Nucleus accumbens (tissue), 56 donors: ENCODE data around the gene GRIN1.
A peak's percentile ranks its signal among the peaks of the same experiment; 100 is the strongest.

Experiments
- DNase-seq, 56 donors: peaks; one replicate each; lab custom pipeline; 2025; lab: John Stamatoyannopoulos, UW

Gene GRIN1

GRCh38 chr9:137138722-137139467 is at the start of gene GRIN1:
Gene GRIN1, plus strand, starts transcription at chr9:137139154. Its CDS starts 333 bp downstream, at chr9:137139487.
- DNase-seq: peak in 36 of 56 donors; percentile 21 to 85 (median 58)

- peak in 1 of 56 donors; percentile 21 for DNase-seq
Observed at GRCh38 chr9:137089232-137089947, 49.6 kb upstream of the GRIN1 start.

GRCh38 chr9:137095664-137096517 is 43.1 kb upstream of the GRIN1 start:
- DNase-seq: peak in 1 of 56 donors; percentile 16

- no peak for DNase-seq
Observed at GRCh38 chr9:137096785-137097546, 42.0 kb upstream of the GRIN1 start.

- no peak for DNase-seq
Observed at GRCh38 chr9:137097761-137098462, 41.0 kb upstream of the GRIN1 start.

- DNase-seq: no peak
Observed at GRCh38 chr9:137099231-137099630, 39.7 kb upstream of the GRIN1 start.

GRCh38 chr9:137103206-137103999 is 35.6 kb upstream of the GRIN1 start:
- no peak for DNase-seq

GRCh38 chr9:137105814-137106661 is 32.9 kb upstream of the GRIN1 start:
- no peak for DNase-seq

GRCh38 chr9:137106662-137107250 is 32.2 kb upstream of the GRIN1 start:
- no peak for DNase-seq

GRCh38 chr9:137107312-137107921 is 31.5 kb upstream of the GRIN1 start:
- no peak for DNase-seq

- no peak for DNase-seq
Observed at GRCh38 chr9:137107982-137108381, 31.0 kb upstream of the GRIN1 start.

GRCh38 chr9:137108608-137109249 is 30.2 kb upstream of the GRIN1 start:
- DNase-seq: no peak

GRCh38 chr9:137109250-137110146 is 29.5 kb upstream of the GRIN1 start:
- no peak for DNase-seq

- no peak for DNase-seq
Observed at GRCh38 chr9:137110147-137110910, 28.6 kb upstream of the GRIN1 start.
